ENCODE measurements around the gene PITX3.

DNA sequence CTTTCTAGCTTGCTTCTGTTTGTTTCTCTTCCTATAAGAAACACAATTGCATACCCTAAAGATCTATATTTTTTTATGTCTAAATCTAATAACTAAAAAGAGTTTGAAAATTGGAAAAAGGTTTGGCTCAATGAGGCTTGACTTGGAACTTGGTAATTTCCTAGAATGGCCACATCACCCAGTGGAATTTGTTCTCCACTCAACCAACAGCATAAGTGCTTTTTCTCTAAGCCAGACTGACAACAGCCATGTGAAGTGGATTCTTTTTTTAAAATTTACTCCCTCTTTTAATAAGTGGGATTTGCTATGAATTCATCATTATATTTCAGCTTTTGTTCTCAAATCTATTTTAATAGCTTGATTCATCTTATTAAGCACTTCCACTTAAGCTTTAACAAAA lies 37.8 kb upstream of the PITX3 start:
- TF ChIP-seq, protein P1, sequence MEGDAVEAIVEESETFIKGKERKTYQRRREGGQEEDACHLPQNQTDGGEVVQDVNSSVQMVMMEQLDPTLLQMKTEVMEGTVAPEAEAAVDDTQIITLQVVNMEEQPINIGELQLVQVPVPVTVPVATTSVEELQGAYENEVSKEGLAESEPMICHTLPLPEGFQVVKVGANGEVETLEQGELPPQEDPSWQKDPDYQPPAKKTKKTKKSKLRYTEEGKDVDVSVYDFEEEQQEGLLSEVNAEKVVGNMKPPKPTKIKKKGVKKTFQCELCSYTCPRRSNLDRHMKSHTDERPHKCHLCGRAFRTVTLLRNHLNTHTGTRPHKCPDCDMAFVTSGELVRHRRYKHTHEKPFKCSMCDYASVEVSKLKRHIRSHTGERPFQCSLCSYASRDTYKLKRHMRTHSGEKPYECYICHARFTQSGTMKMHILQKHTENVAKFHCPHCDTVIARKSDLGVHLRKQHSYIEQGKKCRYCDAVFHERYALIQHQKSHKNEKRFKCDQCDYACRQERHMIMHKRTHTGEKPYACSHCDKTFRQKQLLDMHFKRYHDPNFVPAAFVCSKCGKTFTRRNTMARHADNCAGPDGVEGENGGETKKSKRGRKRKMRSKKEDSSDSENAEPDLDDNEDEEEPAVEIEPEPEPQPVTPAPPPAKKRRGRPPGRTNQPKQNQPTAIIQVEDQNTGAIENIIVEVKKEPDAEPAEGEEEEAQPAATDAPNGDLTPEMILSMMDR (IDR thresholded peaks at IDR 0.05 in 2 of 3, conservative IDR thresholded peaks at IDR 0.05 in 1 of 3; ENCODE audit: borderline replicate concordance in 1 of 3, insufficient read depth in 1 of 3, low read depth in 2 of 3, low read length in 2 of 3), result no peak
- no peak for TF ChIP-seq YY1 (IDR thresholded peaks at IDR 0.05; ENCODE audit: extremely low read depth, insufficient replicate concordance, low read depth, low read length)

Data from HCT116 (cell line).